MM.1S (cell line): ENCODE measurements around the gene CXorf38.
"Not testable (repeated sequence)": the region's sequence is repeated elsewhere in the genome, so short reads cannot be mapped to it uniquely, and the experiment has no call there.

Source experiments
- EZH2 ChIP-seq: fragments of 300-600 bp; sonication (generic); optimal IDR thresholded peaks from 2 replicates; pipeline ENCODE3; 2017; ENCODE audit warnings: low read depth, mild to moderate bottlenecking, antibody characterized with exemption, low read length, mixed read lengths
- TF ChIP-seq, protein P1 (sequence below): fragments of 300-600 bp; sonication (generic); IDR thresholded peaks from 2 replicates; pipeline ENCODE4 v1.5.1; 2016; ENCODE audit warnings: antibody characterized with exemption, low read length, mixed read lengths

DNA sequence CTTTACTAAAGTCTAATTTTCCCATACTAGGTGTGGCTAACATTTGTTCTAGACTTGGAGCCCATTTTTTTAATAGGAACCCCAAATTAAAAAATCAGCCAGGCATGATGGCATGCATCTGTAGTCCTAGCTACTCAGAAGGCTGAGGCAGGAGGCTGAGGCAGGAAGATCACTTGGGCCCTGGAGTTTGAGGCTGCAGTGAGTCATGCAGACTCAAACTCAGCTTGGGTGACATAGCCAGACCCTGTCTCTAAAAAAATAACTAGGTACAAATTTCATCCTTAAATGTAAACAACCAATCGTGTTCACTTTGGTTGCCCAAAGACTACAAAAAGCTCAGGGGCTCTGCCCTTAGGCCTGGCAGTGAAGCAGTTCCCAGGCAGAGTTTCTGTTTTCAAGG is 59.7 kb downstream of the CXorf38 start:
- TF ChIP-seq, protein P1, sequence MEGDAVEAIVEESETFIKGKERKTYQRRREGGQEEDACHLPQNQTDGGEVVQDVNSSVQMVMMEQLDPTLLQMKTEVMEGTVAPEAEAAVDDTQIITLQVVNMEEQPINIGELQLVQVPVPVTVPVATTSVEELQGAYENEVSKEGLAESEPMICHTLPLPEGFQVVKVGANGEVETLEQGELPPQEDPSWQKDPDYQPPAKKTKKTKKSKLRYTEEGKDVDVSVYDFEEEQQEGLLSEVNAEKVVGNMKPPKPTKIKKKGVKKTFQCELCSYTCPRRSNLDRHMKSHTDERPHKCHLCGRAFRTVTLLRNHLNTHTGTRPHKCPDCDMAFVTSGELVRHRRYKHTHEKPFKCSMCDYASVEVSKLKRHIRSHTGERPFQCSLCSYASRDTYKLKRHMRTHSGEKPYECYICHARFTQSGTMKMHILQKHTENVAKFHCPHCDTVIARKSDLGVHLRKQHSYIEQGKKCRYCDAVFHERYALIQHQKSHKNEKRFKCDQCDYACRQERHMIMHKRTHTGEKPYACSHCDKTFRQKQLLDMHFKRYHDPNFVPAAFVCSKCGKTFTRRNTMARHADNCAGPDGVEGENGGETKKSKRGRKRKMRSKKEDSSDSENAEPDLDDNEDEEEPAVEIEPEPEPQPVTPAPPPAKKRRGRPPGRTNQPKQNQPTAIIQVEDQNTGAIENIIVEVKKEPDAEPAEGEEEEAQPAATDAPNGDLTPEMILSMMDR = not testable (repeated sequence)
- not testable (repeated sequence) for TF ChIP-seq EZH2
